ENCODE measurements around the gene LMOD1. TPM values are rescaled to one million over a fixed set of nuclear protein-coding genes. Genes with fewer than 3 reads are reported as not detected.
A peak's percentile ranks its signal among the peaks of the same experiment; 100 is the strongest.

LMOD1 gene
- total RNA-seq, 6 experiments from 2014 or later: 1.1 to 3.5 (median 2.1) TPM

DNA sequence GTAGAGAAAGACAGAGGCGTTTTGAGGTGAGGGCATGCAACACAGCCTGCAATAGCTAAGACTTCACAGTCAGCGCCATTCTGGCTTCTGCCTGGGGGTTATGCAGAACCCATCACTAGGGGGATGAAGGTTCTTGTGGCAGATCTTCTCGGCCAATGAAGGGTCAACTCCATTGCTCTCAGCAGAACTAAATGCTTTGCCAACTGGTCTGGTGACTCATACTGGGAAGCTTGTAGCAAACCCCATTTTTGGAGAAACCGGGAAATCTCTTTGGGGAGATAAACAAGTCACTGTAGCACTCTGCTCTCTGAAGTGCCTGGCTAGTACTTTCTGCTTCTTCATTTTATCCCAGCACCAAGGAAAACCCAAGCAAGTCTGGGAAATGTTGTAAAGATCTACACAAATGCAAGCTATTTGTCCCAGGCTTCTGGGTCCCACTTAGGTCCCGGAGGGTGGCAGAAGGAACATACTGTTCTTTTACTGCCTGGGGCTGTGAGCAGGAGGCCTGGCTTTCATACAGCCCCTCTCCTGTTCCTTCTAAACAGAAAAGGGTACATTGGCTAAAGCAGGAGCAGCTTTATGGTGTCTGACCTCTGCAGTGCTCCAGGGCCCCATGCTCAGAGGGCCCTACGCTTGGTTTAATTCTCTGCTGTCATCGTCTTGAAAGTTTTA, 28.9 kb downstream of the LMOD1 start:
- intact Hi-C loops (cut with DNase I): no loop called here
- Histone ChIP-seq H3K36me3 (no peaks in the 10 kb centered on the region), H3K27ac (peak overlapping the region in 2 of 3 donors; percentile 13 to 43), H3K9me3 (no peaks in the 10 kb centered on the region), H3K27me3 (no peaks in the 10 kb centered on the region), H3K4me3 (no peak overlapping the region), H3K4me1 (no peaks in the 10 kb centered on the region)
- DNase-seq: no peak
- peak in 2 of 4 donors; percentile 16 to 30 for ATAC-seq
- TF ChIP-seq POLR2A (IDR thresholded peaks at IDR 0.05): no peak
- no peak for TF ChIP-seq CTCF (IDR thresholded peaks at IDR 0.05)
- WGBS (ENCODE audit: insufficient coverage, low coverage, low lambda C conversion rate, missing lambda C conversion rate): 61% methylated on average over 3 of the region's 7 CpGs

DNA sequence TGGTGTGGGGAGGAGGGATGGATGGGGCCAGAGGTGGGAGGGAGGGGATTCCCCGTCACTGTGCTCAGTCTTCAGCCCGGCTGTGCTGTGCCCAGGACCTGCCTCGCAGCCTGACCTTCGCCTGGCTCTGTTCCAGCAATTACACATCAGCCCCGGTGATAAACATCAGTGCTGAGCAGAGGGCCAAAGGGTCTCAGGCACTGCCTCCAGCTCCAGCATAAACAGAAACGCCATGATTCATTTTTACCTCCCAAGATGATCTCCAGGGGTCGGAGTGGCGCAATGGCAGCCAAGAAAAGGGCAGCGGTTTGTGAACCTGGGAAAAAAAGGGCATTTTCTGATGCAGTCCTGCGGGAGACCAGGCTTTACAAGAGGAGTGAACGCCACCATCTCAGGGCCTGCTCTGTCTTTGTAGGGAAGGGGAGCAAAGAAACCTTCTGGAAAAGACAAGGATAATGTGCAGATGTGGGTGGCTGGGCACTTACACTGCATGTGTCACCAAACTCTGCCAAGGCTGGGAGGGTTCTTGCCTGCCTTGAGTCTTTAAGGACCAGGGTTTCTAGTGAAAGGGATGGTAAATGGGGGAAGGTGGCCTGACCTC, 29.6 kb downstream of the LMOD1 start:
- intact Hi-C loops (cut with DNase I): no loop called here
- Histone ChIP-seq H3K36me3 (no peaks in the 10 kb centered on the region), H3K9me3 (no peaks in the 10 kb centered on the region), H3K4me1 (no peaks in the 10 kb centered on the region), H3K4me3 (no peak overlapping the region), H3K27me3 (no peaks in the 10 kb centered on the region), H3K27ac (peak overlapping the region in 1 of 3 donors; percentile 4)
- DNase-seq (peak; percentile 71 to 84 (median 79)), ATAC-seq (peak; percentile 80 to 95 (median 90))
- TF ChIP-seq CTCF (IDR thresholded peaks at IDR 0.05) (no peak), POLR2A (IDR thresholded peaks at IDR 0.05) (no peak)
- 37% methylated on average over 7 of the region's 11 CpGs for WGBS (ENCODE audit: insufficient coverage, low coverage, low lambda C conversion rate, missing lambda C conversion rate)

DNA sequence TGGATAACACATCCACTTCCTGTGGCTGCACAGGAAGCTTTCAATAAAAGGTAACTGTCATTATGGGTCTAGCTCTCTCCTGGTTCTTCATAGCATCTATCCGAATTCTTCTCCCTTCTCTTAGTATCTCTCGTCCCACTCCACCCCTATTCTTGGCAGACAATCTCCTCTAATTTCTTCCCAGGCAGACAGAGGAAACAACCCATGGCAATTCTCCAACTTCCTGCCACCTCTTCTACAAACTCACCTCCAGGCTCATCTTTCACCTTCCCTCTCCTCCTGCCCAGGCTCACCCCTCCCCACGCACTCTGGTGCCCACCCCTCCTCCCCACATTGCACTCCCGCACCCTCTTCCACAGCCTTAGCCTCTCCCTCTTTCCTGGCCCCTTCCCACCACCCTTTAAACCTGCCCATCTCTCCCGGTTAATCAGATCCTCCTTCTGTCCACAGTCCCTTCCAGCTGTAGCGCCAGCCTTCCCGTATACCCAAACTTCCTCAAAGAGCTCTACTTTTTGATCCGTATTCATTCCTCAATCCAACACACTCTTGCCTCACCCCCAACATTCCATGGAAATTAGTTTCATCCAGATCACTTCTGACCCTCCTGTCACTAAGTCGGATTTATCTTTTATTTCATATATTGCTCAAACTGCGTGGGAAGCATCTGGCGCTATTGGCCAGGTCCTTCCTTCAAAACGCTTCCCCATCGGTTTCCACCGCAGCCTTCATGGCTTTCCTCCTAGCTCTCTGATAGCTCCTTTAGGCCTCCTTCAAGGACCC, 31.7 kb downstream of the LMOD1 start:
- Histone ChIP-seq H3K4me3 (no peak overlapping the region), H3K9me3 (no peaks in the 10 kb centered on the region), H3K27ac (no peak overlapping the region), H3K4me1 (no peaks in the 10 kb centered on the region), H3K36me3 (no peaks in the 10 kb centered on the region), H3K27me3 (no peaks in the 10 kb centered on the region)
- no peak for ATAC-seq
- no peak for TF ChIP-seq POLR2A (IDR thresholded peaks at IDR 0.05)
- no peak for TF ChIP-seq CTCF (IDR thresholded peaks at IDR 0.05)
- 77% methylated on average over 13 of the region's 14 CpGs for WGBS (ENCODE audit: insufficient coverage, low coverage, low lambda C conversion rate, missing lambda C conversion rate)
- DNase-seq: no peak
- intact Hi-C loops (cut with DNase I): no loop called here

GRCh38 chr1:201912832-201913231, 33.5 kb downstream of the LMOD1 start:
- ATAC-seq (no peak), DNase-seq (no peak)
- TF ChIP-seq POLR2A (IDR thresholded peaks at IDR 0.05): no peak
- intact Hi-C loops (cut with DNase I): no loop called here
- Histone ChIP-seq H3K27ac (no peak overlapping the region), H3K9me3 (no peaks in the 10 kb centered on the region), H3K4me1 (no peaks in the 10 kb centered on the region), H3K4me3 (no peak overlapping the region), H3K27me3 (no peaks in the 10 kb centered on the region), H3K36me3 (no peaks in the 10 kb centered on the region)
- WGBS (ENCODE audit: insufficient coverage, low coverage, low lambda C conversion rate, missing lambda C conversion rate): 70% methylated on average over 4 of the region's 5 CpGs
